NCI-H524 (cell line): ENCODE results near the gene GSTM5.
"Not testable (repeated sequence)": the region's sequence is repeated elsewhere in the genome, so short reads cannot be mapped to it uniquely, and the experiment has no call there.

Experiments
- DNase-seq, 2 experiments: peaks; one replicate each; lab custom pipeline; 2025; lab: John Stamatoyannopoulos, UW

Gene GSTM5

GRCh38 chr1:109711593-109712320, at the start of gene GSTM5:
TSS of gene GSTM5 (plus strand) at chr1:109712251. CDS start at chr1:109712313, 62 bp downstream.
- not testable (repeated sequence) for DNase-seq

DNA sequence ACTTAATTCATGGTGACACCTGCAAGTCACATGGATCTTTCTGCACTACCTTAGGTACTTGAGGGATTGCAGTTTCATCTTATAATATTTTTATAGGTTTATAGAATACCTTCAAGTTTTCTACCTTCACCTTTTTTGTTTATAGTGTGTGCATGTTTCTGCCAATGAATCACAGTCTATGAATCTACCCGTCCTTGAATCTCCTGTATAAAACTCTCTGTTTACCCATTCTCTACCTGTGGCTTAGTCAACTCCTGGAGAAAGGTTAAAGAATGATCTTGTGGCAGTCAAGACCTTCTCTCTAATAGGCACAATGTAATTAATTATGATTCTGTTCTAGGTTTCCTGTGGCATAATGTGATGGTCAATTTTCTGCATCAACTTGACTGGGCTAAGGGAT, 47.4 kb upstream of the GSTM5 start:
- DNase-seq, result no peak

DNA sequence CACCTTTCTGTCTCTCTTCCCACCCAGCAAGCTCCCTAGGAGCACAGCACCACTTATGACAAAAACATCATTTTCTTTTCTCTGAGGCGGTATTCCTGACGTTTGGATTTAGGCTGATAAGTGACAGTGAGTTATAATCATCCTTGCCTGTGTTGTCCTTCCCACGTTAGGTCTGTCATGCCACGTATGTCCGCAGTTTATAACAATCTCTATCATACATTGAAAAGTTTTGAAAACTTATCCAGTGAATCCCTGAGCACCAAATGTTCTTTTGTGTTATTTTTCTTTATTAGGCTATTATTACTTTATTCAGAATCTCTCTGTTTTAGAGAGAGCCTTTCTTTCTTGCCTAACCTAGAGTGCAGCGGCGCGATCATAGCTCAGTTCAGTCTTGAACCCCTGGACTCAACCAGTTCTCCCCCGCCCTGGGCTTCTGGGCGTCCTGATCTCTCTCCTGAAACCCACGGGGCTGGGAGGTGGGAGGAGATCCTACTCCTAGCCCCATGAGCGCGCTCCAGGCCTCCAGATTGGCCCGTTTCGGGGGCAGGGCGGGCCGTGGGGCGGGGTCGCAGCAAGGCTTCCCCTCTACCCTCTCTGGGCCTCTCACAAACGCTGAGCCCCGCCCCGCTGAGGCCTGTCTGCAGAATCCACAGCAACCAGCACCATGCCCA, 44.5 kb upstream of the GSTM5 start, which contains the start of gene GSTM2:
GSTM2 (plus strand) TSS at position 606 of the 671 bp plus-strand sequence; CDS start at position 665, 59 bp downstream.
- DNase-seq, result peak; percentile 60 to 77

DNA sequence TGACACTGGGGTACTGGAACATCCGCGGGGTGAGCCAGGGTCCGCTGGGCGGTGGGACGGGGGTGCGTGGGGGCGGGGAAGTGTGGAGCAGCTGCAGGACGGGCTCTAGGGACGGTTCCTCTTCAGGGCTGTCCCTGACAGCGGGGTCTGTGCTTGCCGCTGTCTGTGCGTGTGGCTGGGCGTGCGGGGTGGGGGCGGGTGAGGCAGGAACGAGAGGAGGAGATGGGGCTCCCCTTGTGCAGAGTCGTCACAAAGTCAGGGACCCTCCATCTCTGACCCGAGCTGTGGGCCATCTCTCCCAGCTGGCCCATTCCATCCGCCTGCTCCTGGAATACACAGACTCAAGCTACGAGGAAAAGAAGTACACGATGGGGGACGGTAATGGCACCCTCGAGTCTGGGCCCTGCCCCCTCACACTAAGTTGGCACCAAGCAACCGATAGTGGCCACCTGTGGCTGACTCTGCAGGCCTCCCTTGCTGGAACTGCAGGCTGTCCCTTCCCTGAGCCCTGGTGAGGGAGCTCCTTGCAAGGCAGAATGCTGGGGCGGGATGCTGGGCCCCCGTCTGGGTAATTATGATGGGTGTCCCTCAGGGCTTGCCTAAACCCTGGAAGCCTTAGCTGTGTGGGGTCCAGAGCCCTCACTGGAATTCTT, 43.8 kb upstream of the GSTM5 start:
- no peak for DNase-seq

- DNase-seq, result no peak
Measured at GRCh38 chr1:109669246-109669948, 42.7 kb upstream of the GSTM5 start.

GRCh38 chr1:109669949-109670302, 42.1 kb upstream of the GSTM5 start:
- not testable (repeated sequence) for DNase-seq

DNA sequence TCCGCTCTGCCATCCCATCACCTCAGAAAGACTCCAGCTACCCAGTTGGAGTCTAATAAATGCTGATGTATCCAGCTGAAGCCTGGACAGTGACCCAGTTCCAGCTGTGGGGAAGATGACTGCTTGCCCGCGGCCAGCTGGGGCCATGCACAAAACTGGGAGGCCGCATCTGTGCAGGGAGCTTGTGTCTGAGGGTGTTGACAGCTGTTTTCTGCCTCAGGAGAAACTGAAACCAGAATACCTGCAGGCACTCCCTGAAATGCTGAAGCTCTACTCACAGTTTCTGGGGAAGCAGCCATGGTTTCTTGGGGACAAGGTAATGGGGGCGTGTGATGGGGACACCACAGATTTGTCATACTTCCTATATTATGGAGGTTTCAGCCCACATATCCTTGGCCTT, 41.0 kb upstream of the GSTM5 start:
- DNase-seq, result no peak

GRCh38 chr1:109673861-109674260, 38.2 kb upstream of the GSTM5 start:
- not testable (repeated sequence) for DNase-seq

DNA sequence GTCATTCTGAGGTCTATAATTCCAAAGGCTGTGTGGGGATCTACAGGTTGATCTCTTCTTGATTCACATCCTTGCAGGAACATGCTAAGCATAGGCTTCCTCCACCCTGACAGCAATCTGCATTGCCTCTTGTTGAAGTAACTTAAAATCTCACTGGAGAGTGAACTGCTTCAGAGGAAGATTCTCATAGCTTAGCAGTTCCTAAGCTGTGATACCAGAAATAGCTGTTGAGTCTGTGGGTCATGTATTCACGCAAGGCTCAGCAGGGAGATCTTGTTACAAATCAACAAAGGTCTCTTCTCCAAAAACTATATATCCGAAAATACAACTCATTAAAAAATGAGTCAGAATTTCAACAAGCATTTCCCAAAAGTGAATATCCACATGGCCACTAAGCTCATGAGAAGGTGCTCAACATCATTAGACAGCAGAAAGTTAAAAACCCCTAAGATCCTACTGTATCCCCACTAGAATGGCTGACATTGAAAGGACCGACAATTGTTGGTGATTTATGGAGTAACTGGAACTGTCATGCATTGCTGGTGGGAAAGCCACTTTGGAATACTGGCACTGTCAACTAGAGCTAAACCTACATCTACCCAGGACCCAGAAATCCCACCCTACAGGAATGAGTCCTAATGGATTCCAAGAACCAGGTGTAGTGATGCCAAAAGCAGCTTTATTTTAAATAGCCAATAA, 35.2 kb upstream of the GSTM5 start:
- DNase-seq, result not testable (repeated sequence)

DNA sequence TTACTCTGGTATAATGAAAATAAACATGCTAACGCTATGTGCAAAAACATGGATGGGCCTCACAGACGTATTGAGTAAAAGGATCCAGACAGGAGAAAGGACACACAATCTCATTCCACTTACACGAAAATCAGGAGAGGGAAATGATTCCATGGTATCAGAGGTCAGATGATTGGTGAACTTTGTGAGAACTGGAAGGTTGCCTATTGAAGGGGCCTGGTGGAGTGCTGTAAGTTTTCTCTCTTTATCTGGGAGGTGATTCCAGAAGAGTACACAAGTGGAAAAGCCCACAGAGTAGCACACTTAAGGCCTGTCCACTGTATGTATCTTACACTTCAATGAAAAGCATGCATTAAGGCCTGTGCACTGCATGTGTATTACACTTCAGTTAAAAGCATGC, 34.6 kb upstream of the GSTM5 start:
- DNase-seq, result no peak

DNA sequence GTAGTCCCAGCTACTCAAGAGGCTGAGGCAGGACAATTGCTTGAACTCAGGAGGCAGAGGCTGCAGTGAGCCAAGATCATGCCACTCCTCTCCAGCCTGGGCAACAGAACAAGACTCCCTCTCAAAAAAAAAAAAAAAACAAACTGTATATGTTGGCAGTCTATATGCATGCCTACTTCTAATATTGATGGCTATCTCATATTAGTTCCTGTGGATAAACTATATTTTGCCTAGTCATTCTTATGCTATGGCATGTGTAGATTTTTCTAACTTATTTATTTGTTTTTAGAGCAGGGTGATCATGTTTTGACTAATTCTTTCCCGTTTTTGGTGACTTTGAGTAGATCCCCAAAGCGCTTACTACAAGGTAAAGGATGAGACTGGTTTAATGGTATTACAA, 33.4 kb upstream of the GSTM5 start:
- DNase-seq, result not testable (repeated sequence)

- not testable (repeated sequence) for DNase-seq
Measured at GRCh38 chr1:109684777-109685176, 27.3 kb upstream of the GSTM5 start.

GRCh38 chr1:109685399-109685798, 26.7 kb upstream of the GSTM5 start:
- not testable (repeated sequence) for DNase-seq

DNA sequence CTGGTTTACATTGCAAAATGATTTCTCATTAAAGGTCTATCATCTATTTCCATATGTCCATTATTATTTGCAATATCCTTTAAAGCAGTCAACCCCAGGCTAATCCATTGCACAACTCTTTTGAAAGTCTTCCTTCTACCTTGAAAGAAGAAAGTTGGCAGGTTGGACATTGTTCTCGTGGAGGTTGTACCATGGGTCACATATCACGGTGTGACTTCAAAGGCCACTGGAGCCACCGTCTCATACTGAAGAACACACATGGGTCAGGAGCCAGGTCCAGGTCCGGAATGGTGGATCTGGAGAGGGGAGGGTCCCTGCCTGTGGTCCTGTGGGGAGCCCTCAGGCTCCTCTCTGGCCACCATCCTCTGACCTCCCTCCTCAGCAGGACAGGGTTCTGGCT, 26.2 kb upstream of the GSTM5 start:
- DNase-seq, result not testable (repeated sequence)

DNA sequence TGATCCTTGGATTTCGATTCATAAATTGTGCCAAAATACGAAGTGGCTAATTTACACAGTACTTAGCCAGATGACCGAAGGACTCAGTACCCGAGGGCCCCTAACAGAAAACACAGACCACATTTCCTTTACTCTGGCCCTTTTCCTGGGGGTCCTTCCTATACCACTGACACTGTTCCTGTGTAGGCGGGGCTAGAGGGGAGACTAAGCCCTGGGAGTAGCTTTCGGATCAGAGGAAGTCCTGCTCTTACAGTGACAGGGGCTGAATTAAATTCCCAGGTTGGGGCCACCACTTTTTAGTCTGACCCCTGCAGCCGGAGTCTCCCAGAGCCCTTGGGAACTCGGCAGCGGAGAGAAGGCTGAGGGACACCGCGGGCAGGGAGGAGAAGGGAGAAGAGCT, 24.9 kb upstream of the GSTM5 start:
- not testable (repeated sequence) for DNase-seq

DNA sequence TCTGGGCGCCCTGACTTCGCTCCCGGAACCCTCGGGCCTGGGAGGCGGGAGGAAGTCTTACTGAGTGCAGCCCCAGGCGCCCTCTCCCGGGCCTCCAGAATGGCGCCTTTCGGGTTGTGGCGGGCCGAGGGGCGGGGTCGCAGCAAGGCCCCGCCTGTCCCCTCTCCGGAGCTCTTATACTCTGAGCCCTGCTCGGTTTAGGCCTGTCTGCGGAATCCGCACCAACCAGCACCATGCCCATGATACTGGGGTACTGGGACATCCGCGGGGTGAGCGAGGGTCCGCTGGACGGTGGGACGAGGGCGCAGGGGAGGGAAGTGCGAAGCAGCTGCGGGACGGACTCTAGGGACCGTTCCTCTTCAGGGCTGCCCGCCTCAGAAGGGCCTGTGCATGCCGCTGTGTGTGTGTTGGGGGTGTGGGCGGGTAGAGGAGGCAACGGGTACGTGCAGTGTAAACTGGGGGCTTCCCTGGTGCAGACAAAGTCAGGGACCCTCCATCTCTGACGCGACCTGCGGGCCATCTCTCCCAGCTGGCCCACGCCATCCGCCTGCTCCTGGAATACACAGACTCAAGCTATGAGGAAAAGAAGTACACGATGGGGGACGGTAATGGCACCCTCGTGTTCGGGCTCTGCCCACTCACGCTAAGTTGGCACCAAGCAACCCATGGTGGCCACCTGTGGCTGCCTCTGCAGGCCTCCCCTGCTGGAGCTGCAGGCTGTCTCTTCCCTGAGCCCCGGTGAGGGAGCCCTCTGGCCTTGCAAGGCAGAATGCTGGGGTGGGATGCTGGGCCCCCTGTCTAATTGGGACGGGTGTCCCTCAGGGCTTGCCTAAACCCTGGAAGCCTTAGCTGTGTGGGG, 24.2 kb upstream of the GSTM5 start, which contains the start of gene GSTM1:
GSTM1 (plus strand) TSS at position 177 of the 859 bp plus-strand sequence; CDS start at position 234, 57 bp downstream.
- DNase-seq, result no peak

GRCh38 chr1:109689844-109690405, 22.1 kb upstream of the GSTM5 start:
- DNase-seq, result no peak

DNA sequence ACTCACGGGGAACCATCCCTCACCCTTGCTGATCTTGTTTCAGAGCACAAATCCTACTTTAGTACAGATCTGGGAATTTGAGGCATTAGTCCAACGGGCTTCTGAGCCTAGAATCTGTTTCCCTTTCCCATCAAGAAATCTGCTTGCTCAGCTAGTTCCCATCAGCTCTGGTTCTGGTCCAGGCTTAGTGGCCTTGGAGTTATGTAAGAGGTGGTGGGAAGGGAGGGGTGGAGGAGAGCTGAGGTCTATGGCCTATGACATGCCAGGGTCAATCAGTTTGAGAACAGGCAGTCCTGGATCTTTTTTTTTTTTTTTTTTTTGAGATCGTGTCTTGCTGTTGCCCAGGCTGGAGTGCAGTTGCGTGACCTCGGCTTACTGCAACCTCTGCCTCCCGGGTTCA, 20.3 kb upstream of the GSTM5 start:
- DNase-seq, result no peak

- not testable (repeated sequence) for DNase-seq
Measured at GRCh38 chr1:109694400-109694799, 17.7 kb upstream of the GSTM5 start.

DNA sequence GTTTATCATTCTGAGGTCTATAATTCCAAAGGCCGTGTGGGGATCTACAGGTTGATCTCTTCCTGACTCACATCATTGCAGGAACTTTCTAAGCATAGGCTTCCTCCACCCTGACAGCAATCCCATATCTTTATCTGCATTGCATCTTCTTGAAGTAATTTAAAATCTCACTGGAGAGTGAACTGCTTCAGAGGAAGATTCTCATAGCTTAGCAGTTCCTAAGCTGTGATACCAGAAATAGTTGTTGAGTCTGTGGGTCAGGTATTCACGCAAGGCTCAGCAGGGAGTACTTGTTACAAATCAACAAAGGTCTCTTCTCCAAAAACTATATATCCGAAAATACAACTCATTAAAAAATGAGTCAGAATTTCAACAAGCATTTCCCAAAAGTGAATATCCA, 16.9 kb upstream of the GSTM5 start:
- not testable (repeated sequence) for DNase-seq
